PC-3 (cell line): ENCODE results near the gene NR5A2.

ENCODE experiments used
- EZH2phosphoT487 ChIP-seq: fragments of 300-600 bp; sonication (generic); IDR thresholded peaks from 2 replicates; pipeline ENCODE4 v1.6.1; 2018; ENCODE audit warnings: mild to moderate bottlenecking, antibody characterized with exemption, low read length, borderline replicate concordance
- TF ChIP-seq, protein P1 (sequence below): fragments of 300-600 bp; sonication (generic); conservative IDR thresholded peaks from 2 replicates; pipeline ENCODE4 v1.5.1; 2017; ENCODE audit warnings: antibody characterized with exemption, low read depth, mild to moderate bottlenecking, low read length

- TF ChIP-seq, protein P1, sequence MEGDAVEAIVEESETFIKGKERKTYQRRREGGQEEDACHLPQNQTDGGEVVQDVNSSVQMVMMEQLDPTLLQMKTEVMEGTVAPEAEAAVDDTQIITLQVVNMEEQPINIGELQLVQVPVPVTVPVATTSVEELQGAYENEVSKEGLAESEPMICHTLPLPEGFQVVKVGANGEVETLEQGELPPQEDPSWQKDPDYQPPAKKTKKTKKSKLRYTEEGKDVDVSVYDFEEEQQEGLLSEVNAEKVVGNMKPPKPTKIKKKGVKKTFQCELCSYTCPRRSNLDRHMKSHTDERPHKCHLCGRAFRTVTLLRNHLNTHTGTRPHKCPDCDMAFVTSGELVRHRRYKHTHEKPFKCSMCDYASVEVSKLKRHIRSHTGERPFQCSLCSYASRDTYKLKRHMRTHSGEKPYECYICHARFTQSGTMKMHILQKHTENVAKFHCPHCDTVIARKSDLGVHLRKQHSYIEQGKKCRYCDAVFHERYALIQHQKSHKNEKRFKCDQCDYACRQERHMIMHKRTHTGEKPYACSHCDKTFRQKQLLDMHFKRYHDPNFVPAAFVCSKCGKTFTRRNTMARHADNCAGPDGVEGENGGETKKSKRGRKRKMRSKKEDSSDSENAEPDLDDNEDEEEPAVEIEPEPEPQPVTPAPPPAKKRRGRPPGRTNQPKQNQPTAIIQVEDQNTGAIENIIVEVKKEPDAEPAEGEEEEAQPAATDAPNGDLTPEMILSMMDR, result no peak
- TF ChIP-seq EZH2phosphoT487, result no peak
Measured at GRCh38 chr1:199978408-199978940, 49.0 kb upstream of the NR5A2 start.
